Measurements from ENCODE around the gene NUP214.

GRCh38 chr9:131112374-131113154, 12.8 kb upstream of the NUP214 start:
- TF ChIP-seq CTCF (conservative IDR thresholded peaks at IDR 0.05; ENCODE audit: low read depth, low read length) (no peak), EZH2 (IDR thresholded peaks at IDR 0.05; ENCODE audit: low read length, unreplicated experiment) (no peak)
